Lung (tissue), 12 donors: Measurements from ENCODE around the gene ROBO1. TPM values are rescaled to one million over a fixed set of nuclear protein-coding genes. Genes with fewer than 3 reads are reported as not detected.

Source experiments
- ATAC-seq: fragments of 200-7000 bp; cut with Tn5 transposase; one replicate; pipeline ENCODE4 v1.9.1; 2020; ENCODE audit warnings: moderate number of reproducible peaks; ENCODE audit not compliant: insufficient read depth, low FRiP score
- DNase-seq, 3 donors: peaks; one replicate each; pipeline ENCODE4 v3.0.0-alpha.2; 2013 to 2017
- H3K27ac ChIP-seq, 2 donors: one replicate each; pipeline ENCODE4 v1.5.1; 2013; ENCODE audit warnings: mild to moderate bottlenecking in 2 of 2, moderate library complexity in 2 of 2, control low read depth in 1 of 2, inconsistent platforms in 1 of 2, low read depth in 1 of 2, low read length in 1 of 2
- H3K27me3 ChIP-seq, 3 donors: one replicate each; pipeline ENCODE4 v1.5.1; 2013; ENCODE audit warnings: low read length in 2 of 3; ENCODE audit not compliant: control insufficient read depth in 3 of 3, insufficient read depth in 3 of 3
- H3K36me3 ChIP-seq, 4 donors: one replicate each; pipeline ENCODE4 v1.5.1; 2013; ENCODE audit warnings: low read length in 4 of 4, mild to moderate bottlenecking in 1 of 4, moderate library complexity in 1 of 4; ENCODE audit not compliant: control insufficient read depth in 4 of 4, insufficient read depth in 4 of 4
- H3K4me1 ChIP-seq, 5 donors: one replicate each; pipeline ENCODE4 v1.5.1; 2013; ENCODE audit warnings: low read length in 5 of 5, mild to moderate bottlenecking in 2 of 5, moderate library complexity in 1 of 5; ENCODE audit not compliant: control insufficient read depth in 5 of 5, insufficient read depth in 5 of 5
- H3K4me3 ChIP-seq: one replicate; pipeline ENCODE4 v1.5.1; 2013; ENCODE audit warnings: mild to moderate bottlenecking, control low read depth, moderate library complexity
- H3K9ac ChIP-seq, 2 donors: one replicate each; pipeline ENCODE4 v1.5.1; 2013; ENCODE audit warnings: low read length in 2 of 2, control low read depth in 1 of 2; ENCODE audit not compliant: insufficient read depth in 1 of 2
- H3K9me3 ChIP-seq, 4 donors: one replicate each; pipeline ENCODE4 v1.5.1; 2013; ENCODE audit warnings: low read length in 3 of 4, mild to moderate bottlenecking in 1 of 4, moderate library complexity in 1 of 4; ENCODE audit not compliant: control insufficient read depth in 4 of 4, insufficient read depth in 3 of 4
- WGBS, 2 donors: extraction: QIAGEN DNeasy Blood & Tissue Kit; methylation state at CpG; one replicate each; pipeline ENCODE4 v1.1.7; 2013; 5-methylcytosine and 5-hydroxymethylcytosine counted together
- polyA plus RNA-seq, 2 donors: library from polyadenylated mRNA; stranded (reverse); fragments of 200-250 nt; gene quantifications; one replicate each; pipeline ENCODE4 v1.2.1, GENCODE V29; 2013
- total RNA-seq, 2 donors: library from RNA; depleted of rRNA in 1 of 2; stranded (reverse); fragments of >200 nt in 1 of 2; gene quantifications; one replicate each; pipeline ENCODE4 v1.2.1, GENCODE V29; 2014 to 2021
- TF ChIP-seq, protein P1 (sequence below): IDR thresholded peaks from 2 replicates; pipeline ENCODE4 v1.5.1; 2012; ENCODE audit warnings: mild to moderate bottlenecking; ENCODE audit errors: control extremely low read depth, extremely low read depth
- donor health status: control.
- donor health status: control.
- donor health status: Bipolar disorder and iron deficiency.
- donor health status: healthy.
- donor health status: DM: yes; HTN: yes; CAD: no.

Gene ROBO1
- total and polyA plus RNA-seq, 4 donors: 2.6 to 72.6 (median 15.7) TPM

DNA sequence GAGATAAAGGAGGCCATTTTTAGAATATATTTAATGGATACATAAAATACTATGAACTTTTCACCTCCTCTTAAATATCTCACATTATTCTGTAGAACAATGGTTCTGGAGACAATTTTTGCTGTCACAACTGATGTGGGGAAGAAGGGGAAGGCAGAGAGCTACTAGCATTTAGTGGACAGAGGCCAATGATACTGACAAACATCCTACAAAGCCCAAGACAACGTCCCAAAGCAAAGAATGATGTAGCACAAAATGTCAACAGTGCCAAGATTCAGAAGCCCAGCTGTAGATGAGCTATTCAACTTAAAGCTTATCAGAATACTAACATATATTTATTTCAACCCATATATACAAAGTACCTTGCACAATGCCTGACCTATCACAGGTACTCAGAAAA, 1069.4 kb downstream of the ROBO1 start:
- Histone ChIP-seq H3K9me3 (no peaks in the 10 kb centered on the region), H3K27ac (no peak overlapping the region), H3K9ac (no peak overlapping the region), H3K4me1 (peaks cover 0 to 8% (median 0%) of the 10 kb centered on the region in 5 donors), H3K36me3 (no peaks in the 10 kb centered on the region), H3K27me3 (no peaks in the 10 kb centered on the region), H3K4me3 (no peak overlapping the region)
- DNase-seq (peak in 2 of 3 donors; percentile 20 to 56), ATAC-seq (no peak)
- WGBS, 2 donors: 47 to 68% methylated on average over 1 of the region's 1 CpG
- TF ChIP-seq, protein P1, sequence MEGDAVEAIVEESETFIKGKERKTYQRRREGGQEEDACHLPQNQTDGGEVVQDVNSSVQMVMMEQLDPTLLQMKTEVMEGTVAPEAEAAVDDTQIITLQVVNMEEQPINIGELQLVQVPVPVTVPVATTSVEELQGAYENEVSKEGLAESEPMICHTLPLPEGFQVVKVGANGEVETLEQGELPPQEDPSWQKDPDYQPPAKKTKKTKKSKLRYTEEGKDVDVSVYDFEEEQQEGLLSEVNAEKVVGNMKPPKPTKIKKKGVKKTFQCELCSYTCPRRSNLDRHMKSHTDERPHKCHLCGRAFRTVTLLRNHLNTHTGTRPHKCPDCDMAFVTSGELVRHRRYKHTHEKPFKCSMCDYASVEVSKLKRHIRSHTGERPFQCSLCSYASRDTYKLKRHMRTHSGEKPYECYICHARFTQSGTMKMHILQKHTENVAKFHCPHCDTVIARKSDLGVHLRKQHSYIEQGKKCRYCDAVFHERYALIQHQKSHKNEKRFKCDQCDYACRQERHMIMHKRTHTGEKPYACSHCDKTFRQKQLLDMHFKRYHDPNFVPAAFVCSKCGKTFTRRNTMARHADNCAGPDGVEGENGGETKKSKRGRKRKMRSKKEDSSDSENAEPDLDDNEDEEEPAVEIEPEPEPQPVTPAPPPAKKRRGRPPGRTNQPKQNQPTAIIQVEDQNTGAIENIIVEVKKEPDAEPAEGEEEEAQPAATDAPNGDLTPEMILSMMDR: no peak

DNA sequence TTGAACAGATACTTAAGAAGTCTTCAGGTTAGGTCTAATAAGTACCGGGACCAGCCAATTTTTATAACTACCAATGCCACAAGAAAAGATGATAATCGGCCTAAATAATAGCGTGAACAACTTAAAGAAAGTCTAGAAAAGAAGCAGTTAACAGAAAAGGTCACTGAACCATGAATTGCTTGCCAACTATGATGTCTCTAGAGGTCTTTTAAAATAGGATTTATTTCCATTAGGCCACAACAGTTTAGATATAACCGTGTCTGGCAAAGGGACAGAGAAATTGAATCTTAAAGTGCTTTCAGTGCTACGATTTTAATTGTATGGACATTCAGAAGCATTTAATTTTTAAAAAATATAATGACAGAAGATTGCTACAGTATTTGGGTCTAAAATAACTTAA, 1070.4 kb downstream of the ROBO1 start:
- peak in 2 of 3 donors; percentile 54 to 72 for DNase-seq
- no peaks in the 10 kb centered on the region for H3K9me3 ChIP-seq

DNA sequence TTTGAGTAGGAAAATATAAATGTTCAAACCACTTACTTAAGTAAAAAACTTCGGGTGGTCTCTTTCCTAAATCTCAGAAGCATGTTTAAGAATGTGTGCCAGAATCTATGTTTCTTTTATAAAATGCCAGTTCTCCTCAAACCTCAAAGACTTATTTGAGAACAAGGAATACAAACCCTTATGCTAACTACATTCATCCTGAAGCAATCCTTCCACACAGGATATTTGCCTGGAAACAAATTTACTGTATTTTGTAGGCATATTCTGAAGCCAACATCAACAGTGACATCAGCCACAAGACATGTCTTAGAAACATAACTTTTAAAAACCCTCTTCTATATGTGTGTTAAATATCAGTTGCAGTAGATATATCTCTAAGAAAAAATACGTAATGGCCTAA, 1077.0 kb downstream of the ROBO1 start:
- Histone ChIP-seq H3K27me3 (no peaks in the 10 kb centered on the region), H3K9me3 (no peaks in the 10 kb centered on the region), H3K4me1 (no peaks in the 10 kb centered on the region), H3K9ac (no peak overlapping the region), H3K4me3 (no peak overlapping the region), H3K27ac (no peak overlapping the region), H3K36me3 (peaks cover 0 to 3% (median 1%) of the 10 kb centered on the region in 4 donors)
- DNase-seq (peak in 2 of 3 donors; percentile 48 to 55), ATAC-seq (no peak)
- WGBS, 2 donors: 25 to 33% methylated on average over 2 of the region's 2 CpGs
- TF ChIP-seq, protein P1: no peak

More for the DNA sequence above, 1070.4 kb downstream of the ROBO1 start:
- Histone ChIP-seq H3K4me3 (no peak overlapping the region), H3K27ac (no peak overlapping the region), H3K27me3 (no peaks in the 10 kb centered on the region), H3K4me1 (peaks cover 0 to 8% (median 0%) of the 10 kb centered on the region in 5 donors), H3K36me3 (peaks cover 0 to 3% (median 0%) of the 10 kb centered on the region in 4 donors), H3K9ac (no peak overlapping the region)
- ATAC-seq: no peak
- 73 to 84% methylated on average over 5 of the region's 5 CpGs for WGBS, 2 donors
- TF ChIP-seq, protein P1: no peak

DNA sequence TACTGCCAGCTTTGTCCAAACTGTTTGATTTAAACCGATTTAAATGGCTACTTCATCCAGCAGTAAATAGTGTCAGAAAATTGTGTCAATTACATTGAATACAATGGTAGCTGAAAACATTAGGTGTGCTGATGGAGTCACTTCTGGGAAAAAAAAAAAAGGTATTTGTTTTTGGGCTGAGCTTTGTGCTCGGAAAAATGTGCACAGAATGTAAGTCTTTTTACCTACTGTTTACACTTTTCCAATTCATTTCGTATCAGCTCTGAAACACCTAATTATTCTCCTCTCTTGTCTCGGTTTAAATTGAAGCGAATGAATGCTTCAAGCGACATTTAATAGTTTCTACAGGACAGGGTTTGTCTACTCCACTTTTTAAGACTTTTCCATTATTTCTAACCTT, 1078.4 kb downstream of the ROBO1 start:
- no peaks in the 10 kb centered on the region for H3K4me1 ChIP-seq
- H3K36me3 ChIP-seq: peaks cover 0 to 6% (median 2%) of the 10 kb centered on the region in 4 donors
- no peak overlapping the region for H3K27ac ChIP-seq
- 89 to 90% methylated on average over 6 of the region's 6 CpGs for WGBS, 2 donors
- H3K9me3 ChIP-seq: no peaks in the 10 kb centered on the region
- no peak for ATAC-seq
- H3K27me3 ChIP-seq: no peaks in the 10 kb centered on the region
- no peak overlapping the region for H3K9ac ChIP-seq
- no peak overlapping the region for H3K4me3 ChIP-seq
- DNase-seq: no peak
- TF ChIP-seq, protein P1: no peak
